AML-193 (cell line): ENCODE data around the gene SF3A2.

Source experiments
- DNase-seq, 2 experiments: peaks; one replicate each; lab custom pipeline; 2025; lab: John Stamatoyannopoulos, UW

SF3A2 gene

GRCh38 chr19:2253106-2254063, 16.8 kb downstream of the SF3A2 start:
- peak; percentile 29 to 40 for DNase-seq

GRCh38 chr19:2254064-2254872, 17.6 kb downstream of the SF3A2 start:
- DNase-seq, result no peak

GRCh38 chr19:2255112-2255845, 18.7 kb downstream of the SF3A2 start:
- DNase-seq, result no peak

GRCh38 chr19:2255982-2256685, 19.5 kb downstream of the SF3A2 start, which contains the start of gene JSRP1:
JSRP1 (minus strand) TSS chr19:2256417; CDS start chr19:2255314, 1,103 bp downstream.
- DNase-seq, result no peak

GRCh38 chr19:2259336-2259735, 22.7 kb downstream of the SF3A2 start:
- DNase-seq, result no peak

GRCh38 chr19:2260341-2260805, 23.7 kb downstream of the SF3A2 start:
- DNase-seq, result no peak

GRCh38 chr19:2261438-2262172, 25.0 kb downstream of the SF3A2 start:
- peak in 1 of 2 experiments; percentile 14 for DNase-seq

GRCh38 chr19:2266183-2266993, 29.8 kb downstream of the SF3A2 start:
- DNase-seq, result peak; percentile 76 to 84

- DNase-seq, result no peak
Observed at GRCh38 chr19:2268480-2268830, 31.8 kb downstream of the SF3A2 start.

GRCh38 chr19:2268861-2269243, 32.2 kb downstream of the SF3A2 start:
- no peak for DNase-seq

- peak; percentile 86 to 95 for DNase-seq
Observed at GRCh38 chr19:2269244-2270156, 32.9 kb downstream of the SF3A2 start.

- no peak for DNase-seq
Observed at GRCh38 chr19:2270157-2270422, 33.5 kb downstream of the SF3A2 start.

GRCh38 chr19:2270423-2271233, 34.0 kb downstream of the SF3A2 start:
- DNase-seq, result peak; percentile 92 to 95

GRCh38 chr19:2271234-2272103, 34.8 kb downstream of the SF3A2 start:
- DNase-seq, result no peak

- peak; percentile 60 to 71 for DNase-seq
Observed at GRCh38 chr19:2273356-2274184, 36.9 kb downstream of the SF3A2 start.

GRCh38 chr19:2274185-2274711, 37.6 kb downstream of the SF3A2 start:
- no peak for DNase-seq
